ENCODE data around the gene OGDH.
"Not testable (repeated sequence)": the region's sequence is repeated elsewhere in the genome, so short reads cannot be mapped to it uniquely, and the experiment has no call there.

OGDH gene

GRCh38 chr7:44673771-44674170, 67.3 kb downstream of the OGDH start:
- DNase-seq, result no peak

GRCh38 chr7:44674381-44674780, 68.0 kb downstream of the OGDH start:
- DNase-seq, result no peak

- no peak for DNase-seq
These were observed 70.3 kb downstream of the OGDH start for GRCh38 chr7:44676776-44677175.

GRCh38 chr7:44678101-44678470, 71.7 kb downstream of the OGDH start:
- no peak for DNase-seq

- no peak for DNase-seq
These were observed 72.2 kb downstream of the OGDH start for GRCh38 chr7:44678471-44679179.

GRCh38 chr7:44681645-44682044, 75.2 kb downstream of the OGDH start:
- DNase-seq, result no peak

- no peak for DNase-seq
These were observed 79.3 kb downstream of the OGDH start for GRCh38 chr7:44685723-44686122.

GRCh38 chr7:44689427-44689826, 83.0 kb downstream of the OGDH start:
- no peak for DNase-seq

- no peak for DNase-seq
These were observed 87.3 kb downstream of the OGDH start for GRCh38 chr7:44693641-44694313.

GRCh38 chr7:44694326-44694725, 87.9 kb downstream of the OGDH start:
- no peak for DNase-seq

GRCh38 chr7:44694766-44695165, 88.3 kb downstream of the OGDH start:
- no peak for DNase-seq

GRCh38 chr7:44695756-44696155, 89.3 kb downstream of the OGDH start:
- no peak for DNase-seq

GRCh38 chr7:44696728-44697127, 90.3 kb downstream of the OGDH start:
- no peak for DNase-seq

- no peak for DNase-seq
These were observed 91.0 kb downstream of the OGDH start for GRCh38 chr7:44697136-44698045.

- DNase-seq, result no peak
These were observed 91.7 kb downstream of the OGDH start for GRCh38 chr7:44698046-44698580.

GRCh38 chr7:44699598-44699997, 93.2 kb downstream of the OGDH start:
- not testable (repeated sequence) for DNase-seq

GRCh38 chr7:44700322-44700721, 93.9 kb downstream of the OGDH start:
- DNase-seq, result no peak

GRCh38 chr7:44703391-44703790, 97.0 kb downstream of the OGDH start:
- DNase-seq, result not testable (repeated sequence)

GRCh38 chr7:44703921-44704320, 97.5 kb downstream of the OGDH start:
- DNase-seq, result no peak

- no peak for DNase-seq
These were observed 99.0 kb downstream of the OGDH start for GRCh38 chr7:44705434-44705833.

- DNase-seq, result no peak
These were observed 100.5 kb downstream of the OGDH start for GRCh38 chr7:44706788-44707557.

- DNase-seq, result no peak
These were observed 101.3 kb downstream of the OGDH start for GRCh38 chr7:44707558-44708230.

Data from stimulated activated CD4-positive, alpha-beta T cell treated with anti-CD3 and anti-CD28 coated beads, Interleukin-2, amount 100 ng/mL, for 24 hours (primary cell).